Inflammatory macrophage (primary cell): ENCODE measurements around the gene PPP5C.
"Not testable (repeated sequence)": the region's sequence is repeated elsewhere in the genome, so short reads cannot be mapped to it uniquely, and the experiment has no call there.

ENCODE experiments used
- DNase-seq, 2 donors: peaks; one replicate each; pipeline ENCODE4 v3.0.0-alpha.2; 2020 to 2022

The PPP5C gene

GRCh38 chr19:46435689-46436088, 88.8 kb downstream of the PPP5C start:
- DNase-seq = not testable (repeated sequence)
